ENCODE data around the gene ZNF391. TPM values are rescaled to one million over a fixed set of nuclear protein-coding genes. Genes with fewer than 3 reads are reported as not detected.

The ZNF391 gene
- total RNA-seq, 4 donors from 2014 or later, result 2.1 to 3.4 (median 2.5) TPM

DNA sequence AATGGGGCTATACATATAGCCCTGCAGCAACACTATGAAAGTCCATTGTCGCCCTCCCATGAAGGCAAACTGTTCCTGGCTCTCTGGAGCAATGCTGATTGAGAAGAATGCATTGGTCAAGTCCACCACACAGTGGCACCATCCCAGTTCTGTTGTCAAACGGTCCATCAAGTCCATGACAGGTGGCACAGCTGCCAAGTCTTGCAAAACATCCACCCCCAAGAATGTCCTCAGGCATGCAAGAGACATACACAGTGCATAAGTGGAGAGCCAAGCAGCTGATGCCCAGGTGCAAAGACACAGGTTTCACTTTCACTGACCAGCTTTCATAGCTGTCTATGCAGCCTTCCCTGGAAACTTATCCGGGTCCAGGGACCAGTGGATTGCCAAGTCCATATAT, 17.5 kb downstream of the ZNF391 start:
- no peak for DNase-seq (ENCODE audit: extremely low spot score)
- TF ChIP-seq EP300 (IDR thresholded peaks at IDR 0.05) (no peak), POLR2AphosphoS5 (IDR thresholded peaks at IDR 0.05) (no peak)
- intact Hi-C loops (cut with DNase I), result no loop called here

DNA sequence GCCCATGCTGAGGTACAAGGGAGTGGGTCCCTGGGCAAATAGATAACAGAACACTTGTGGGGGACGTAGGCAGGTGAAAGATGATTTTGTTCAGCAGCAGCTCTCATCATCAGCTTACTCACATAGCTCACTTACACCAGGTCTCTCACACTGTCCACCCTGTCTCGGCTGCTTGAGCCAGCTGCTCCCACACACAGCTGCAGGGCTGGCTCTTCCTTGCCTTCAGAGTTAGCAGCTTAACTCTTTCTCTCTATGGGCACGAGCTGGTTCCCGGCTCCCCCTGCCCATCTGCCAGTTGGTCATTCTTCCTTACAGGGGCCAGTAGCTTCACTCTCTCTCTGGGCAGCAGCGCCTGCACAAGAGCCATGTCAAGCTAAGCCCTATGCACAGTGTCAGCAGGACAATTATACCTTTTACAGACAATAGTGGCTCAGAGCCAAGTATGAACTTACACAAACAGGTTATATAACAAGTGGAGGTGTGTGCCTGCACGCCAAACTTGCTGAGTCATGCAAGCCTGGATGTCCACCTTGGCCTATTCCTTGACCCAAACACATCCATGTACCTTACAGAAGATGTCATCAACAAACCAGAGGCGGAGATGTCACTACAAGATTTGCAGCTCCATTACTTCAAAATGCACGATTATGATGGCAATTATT, 18.7 kb downstream of the ZNF391 start:
- H3K9me3 ChIP-seq, result peaks cover 0 to 10% (median 0%) of the 10 kb centered on the region in 4 donors
- no peak overlapping the region for H3K4me3 ChIP-seq
- intact Hi-C loops (cut with DNase I), result no loop called here
- no peaks in the 10 kb centered on the region for H3K36me3 ChIP-seq
- DNase-seq (ENCODE audit: extremely low spot score), result no peak
- no peaks in the 10 kb centered on the region for H3K27me3 ChIP-seq
- WGBS, result 72% methylated on average over 8 of the region's 8 CpGs
- H3K27ac ChIP-seq (replicated peaks in 1 of 4), result no peak overlapping the region
- no peaks in the 10 kb centered on the region for H3K4me1 ChIP-seq
- TF ChIP-seq, protein P1, sequence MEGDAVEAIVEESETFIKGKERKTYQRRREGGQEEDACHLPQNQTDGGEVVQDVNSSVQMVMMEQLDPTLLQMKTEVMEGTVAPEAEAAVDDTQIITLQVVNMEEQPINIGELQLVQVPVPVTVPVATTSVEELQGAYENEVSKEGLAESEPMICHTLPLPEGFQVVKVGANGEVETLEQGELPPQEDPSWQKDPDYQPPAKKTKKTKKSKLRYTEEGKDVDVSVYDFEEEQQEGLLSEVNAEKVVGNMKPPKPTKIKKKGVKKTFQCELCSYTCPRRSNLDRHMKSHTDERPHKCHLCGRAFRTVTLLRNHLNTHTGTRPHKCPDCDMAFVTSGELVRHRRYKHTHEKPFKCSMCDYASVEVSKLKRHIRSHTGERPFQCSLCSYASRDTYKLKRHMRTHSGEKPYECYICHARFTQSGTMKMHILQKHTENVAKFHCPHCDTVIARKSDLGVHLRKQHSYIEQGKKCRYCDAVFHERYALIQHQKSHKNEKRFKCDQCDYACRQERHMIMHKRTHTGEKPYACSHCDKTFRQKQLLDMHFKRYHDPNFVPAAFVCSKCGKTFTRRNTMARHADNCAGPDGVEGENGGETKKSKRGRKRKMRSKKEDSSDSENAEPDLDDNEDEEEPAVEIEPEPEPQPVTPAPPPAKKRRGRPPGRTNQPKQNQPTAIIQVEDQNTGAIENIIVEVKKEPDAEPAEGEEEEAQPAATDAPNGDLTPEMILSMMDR (IDR thresholded peaks at IDR 0.05), result no peak
- TF ChIP-seq EP300 (IDR thresholded peaks at IDR 0.05) (no peak), POLR2AphosphoS5 (IDR thresholded peaks at IDR 0.05) (no peak), POLR2A (IDR thresholded peaks at IDR 0.05; ENCODE audit: low read depth) (no peak)

More for the DNA sequence above, 17.5 kb downstream of the ZNF391 start:
- 100% methylated on average over 1 of the region's 3 CpGs for WGBS
- Histone ChIP-seq H3K4me3 (no peak overlapping the region), H3K9me3 (peaks cover 0 to 20% (median 5%) of the 10 kb centered on the region in 4 donors), H3K27ac (replicated peaks in 1 of 4) (no peak overlapping the region), H3K4me1 (no peaks in the 10 kb centered on the region), H3K27me3 (no peaks in the 10 kb centered on the region), H3K36me3 (peaks cover 0 to 5% (median 3%) of the 10 kb centered on the region in 4 donors)

DNA sequence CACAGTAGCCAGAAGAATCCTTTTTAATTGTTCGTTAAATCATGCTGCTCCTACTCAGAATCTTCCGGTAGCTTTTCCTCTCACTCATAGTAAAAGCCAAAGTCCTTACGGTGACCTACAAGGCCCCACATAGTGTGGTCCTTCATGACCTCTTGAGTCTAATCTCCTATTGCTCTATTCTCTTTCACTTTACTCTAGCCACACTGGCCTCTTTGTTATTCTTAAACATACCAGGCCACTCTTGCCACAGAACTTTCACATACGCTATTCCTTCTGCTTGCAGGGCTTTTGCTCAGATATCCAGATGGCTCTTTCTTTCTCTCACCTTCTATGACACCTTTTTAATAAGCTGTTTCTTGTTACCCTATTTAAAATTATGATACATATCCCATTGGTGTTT, 25.7 kb downstream of the ZNF391 start:
- DNase-seq (ENCODE audit: extremely low spot score), result no peak
- WGBS, result 86% methylated on average over 4 of the region's 4 CpGs
- Histone ChIP-seq H3K9me3 (no peaks in the 10 kb centered on the region), H3K36me3 (no peaks in the 10 kb centered on the region), H3K27ac (replicated peaks in 1 of 4) (no peak overlapping the region), H3K4me1 (no peaks in the 10 kb centered on the region), H3K27me3 (no peaks in the 10 kb centered on the region), H3K4me3 (no peak overlapping the region)
- TF ChIP-seq POLR2A (IDR thresholded peaks at IDR 0.05; ENCODE audit: low read depth) (no peak), EP300 (IDR thresholded peaks at IDR 0.05) (no peak), POLR2AphosphoS5 (IDR thresholded peaks at IDR 0.05) (no peak)
- TF ChIP-seq, protein P1 (IDR thresholded peaks at IDR 0.05), result no peak
- intact Hi-C loops (cut with DNase I), result no loop called here

DNA sequence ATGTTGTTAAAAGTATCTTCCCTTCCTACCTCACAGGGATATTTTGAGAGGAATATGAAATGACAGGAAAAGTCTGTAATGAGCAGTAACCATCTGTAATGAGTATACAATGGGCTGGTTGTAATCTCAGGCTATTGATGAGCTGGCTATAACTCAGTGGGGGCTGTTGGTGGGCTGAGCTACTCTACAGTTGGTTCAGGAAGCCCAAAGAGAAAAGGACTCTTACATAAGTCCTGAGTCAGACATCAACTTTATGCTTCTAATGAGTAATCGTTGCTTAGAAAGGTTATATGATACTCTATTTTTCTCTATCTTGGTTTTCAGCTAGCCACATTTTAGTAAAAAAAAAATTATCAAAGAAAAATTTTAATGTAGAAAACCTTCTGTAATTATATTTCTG, 26.4 kb downstream of the ZNF391 start:
- Histone ChIP-seq H3K27ac (replicated peaks in 1 of 4) (no peak overlapping the region), H3K4me1 (no peaks in the 10 kb centered on the region), H3K27me3 (no peaks in the 10 kb centered on the region), H3K4me3 (no peak overlapping the region), H3K9me3 (no peaks in the 10 kb centered on the region), H3K36me3 (no peaks in the 10 kb centered on the region)
- intact Hi-C loops (cut with DNase I), result no loop called here
- DNase-seq (ENCODE audit: extremely low spot score), result no peak
- TF ChIP-seq, protein P1 (IDR thresholded peaks at IDR 0.05), result no peak
- TF ChIP-seq POLR2A (IDR thresholded peaks at IDR 0.05; ENCODE audit: low read depth) (no peak), POLR2AphosphoS5 (IDR thresholded peaks at IDR 0.05) (no peak), EP300 (IDR thresholded peaks at IDR 0.05) (no peak)
- 96% methylated on average over 1 of the region's 1 CpG for WGBS

DNA sequence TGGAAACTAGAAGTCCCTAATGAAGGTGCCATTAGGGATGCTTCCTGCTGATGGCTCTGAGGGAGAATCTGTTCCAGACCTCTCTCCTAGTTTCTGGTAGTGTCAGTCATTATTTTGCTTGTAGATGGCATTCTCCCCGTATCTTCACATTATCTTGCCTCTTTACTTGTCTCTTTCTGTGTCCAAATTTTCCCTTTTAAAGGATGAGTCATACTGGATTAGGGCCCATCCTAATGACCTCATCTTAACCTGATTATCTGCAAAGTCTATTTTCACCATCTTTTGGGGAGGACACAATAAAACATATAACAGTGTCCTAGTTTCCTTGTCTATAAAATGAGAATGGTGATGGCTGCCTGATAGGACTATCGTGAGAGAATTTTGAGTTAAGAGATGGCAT, 27.3 kb downstream of the ZNF391 start:
- Histone ChIP-seq H3K4me3 (no peak overlapping the region), H3K4me1 (no peaks in the 10 kb centered on the region), H3K27ac (replicated peaks in 1 of 4) (no peak overlapping the region), H3K27me3 (no peaks in the 10 kb centered on the region), H3K36me3 (no peaks in the 10 kb centered on the region), H3K9me3 (no peaks in the 10 kb centered on the region)
- intact Hi-C loops (cut with DNase I), result no loop called here
- no peak for TF ChIP-seq POLR2AphosphoS5 (IDR thresholded peaks at IDR 0.05)
- DNase-seq (ENCODE audit: extremely low spot score), result no peak
- WGBS, result 74% methylated on average over 2 of the region's 2 CpGs

DNA sequence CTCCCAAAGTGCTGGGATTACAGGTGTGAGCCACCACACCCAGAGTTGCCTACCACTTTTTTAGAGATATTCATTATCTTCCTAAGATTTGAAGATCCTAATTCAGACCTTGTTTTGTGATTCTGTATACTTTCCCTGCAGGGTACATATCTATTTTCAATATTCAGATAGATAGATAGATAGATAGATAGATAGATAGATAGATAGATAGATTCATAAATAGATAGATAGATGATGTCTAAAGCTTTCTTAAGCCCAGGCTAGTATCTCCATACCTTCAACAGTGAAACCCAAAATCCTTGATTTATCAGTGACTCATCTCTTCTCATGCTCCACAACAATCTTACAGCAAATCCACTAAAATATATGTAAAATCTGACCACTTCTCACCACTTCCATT, 30.8 kb downstream of the ZNF391 start:
- H3K4me1 ChIP-seq, result no peaks in the 10 kb centered on the region
- intact Hi-C loops (cut with DNase I), result no loop called here
- H3K9me3 ChIP-seq, result peaks cover 0 to 9% (median 0%) of the 10 kb centered on the region in 4 donors
- H3K27me3 ChIP-seq, result no peaks in the 10 kb centered on the region
- TF ChIP-seq EP300 (IDR thresholded peaks at IDR 0.05) (no peak), POLR2A (IDR thresholded peaks at IDR 0.05; ENCODE audit: low read depth) (no peak), POLR2AphosphoS5 (IDR thresholded peaks at IDR 0.05) (no peak)
- TF ChIP-seq, protein P1 (IDR thresholded peaks at IDR 0.05), result no peak
- H3K4me3 ChIP-seq, result no peak overlapping the region
- no peaks in the 10 kb centered on the region for H3K36me3 ChIP-seq
- no peak for DNase-seq (ENCODE audit: extremely low spot score)
- no peak overlapping the region for H3K27ac ChIP-seq (replicated peaks in 1 of 4)
